HG03442 (cell line): ENCODE measurements around the gene WDR75.

Experiments used
- ATAC-seq: cut with Tn5 transposase; IDR thresholded peaks from one replicate; pipeline ENCODE4 v1.9.1; 2021; ENCODE audit warnings: mild to moderate bottlenecking, moderate library complexity; ENCODE audit not compliant: unreplicated experiment

WDR75 gene

DNA sequence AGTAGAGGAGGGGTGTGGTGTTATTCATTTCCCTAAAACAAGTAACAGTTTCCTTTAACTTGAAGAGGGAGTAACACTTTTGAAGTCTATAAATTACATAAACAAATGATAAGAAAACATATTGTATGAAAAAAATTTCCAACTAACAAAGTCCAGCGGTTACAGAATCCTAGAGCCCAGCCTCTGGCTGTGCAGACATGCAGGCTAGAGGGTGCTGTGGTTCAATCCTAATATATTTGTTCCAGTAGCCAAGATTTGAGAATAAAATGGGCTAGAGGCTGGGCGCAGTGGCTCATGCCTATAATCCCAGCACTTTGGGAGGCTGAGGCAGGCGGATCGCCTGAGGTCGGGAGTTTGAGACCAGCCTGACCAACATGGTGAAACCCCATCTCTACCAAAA lies 56.9 kb downstream of the WDR75 start:
- ATAC-seq, result no peak

DNA sequence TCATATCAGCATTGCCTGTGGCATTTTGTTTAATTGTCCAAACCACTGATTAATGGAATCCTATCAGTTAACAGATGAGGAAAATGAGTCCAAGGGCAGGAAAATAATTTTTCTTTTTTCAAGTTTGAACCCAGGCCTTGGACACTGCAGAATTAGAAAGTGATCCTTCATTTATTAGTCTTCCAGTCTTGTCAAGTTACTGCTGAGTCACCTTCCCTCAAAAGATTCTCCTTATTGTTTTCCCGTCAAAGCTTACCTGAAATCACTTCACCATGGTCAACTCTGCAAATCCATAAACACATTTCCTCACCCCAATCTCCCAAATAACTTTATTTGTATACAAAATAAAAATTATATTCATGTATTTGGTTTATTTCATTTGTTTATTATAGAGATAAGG lies 57.9 kb downstream of the WDR75 start:
- ATAC-seq, result no peak

DNA sequence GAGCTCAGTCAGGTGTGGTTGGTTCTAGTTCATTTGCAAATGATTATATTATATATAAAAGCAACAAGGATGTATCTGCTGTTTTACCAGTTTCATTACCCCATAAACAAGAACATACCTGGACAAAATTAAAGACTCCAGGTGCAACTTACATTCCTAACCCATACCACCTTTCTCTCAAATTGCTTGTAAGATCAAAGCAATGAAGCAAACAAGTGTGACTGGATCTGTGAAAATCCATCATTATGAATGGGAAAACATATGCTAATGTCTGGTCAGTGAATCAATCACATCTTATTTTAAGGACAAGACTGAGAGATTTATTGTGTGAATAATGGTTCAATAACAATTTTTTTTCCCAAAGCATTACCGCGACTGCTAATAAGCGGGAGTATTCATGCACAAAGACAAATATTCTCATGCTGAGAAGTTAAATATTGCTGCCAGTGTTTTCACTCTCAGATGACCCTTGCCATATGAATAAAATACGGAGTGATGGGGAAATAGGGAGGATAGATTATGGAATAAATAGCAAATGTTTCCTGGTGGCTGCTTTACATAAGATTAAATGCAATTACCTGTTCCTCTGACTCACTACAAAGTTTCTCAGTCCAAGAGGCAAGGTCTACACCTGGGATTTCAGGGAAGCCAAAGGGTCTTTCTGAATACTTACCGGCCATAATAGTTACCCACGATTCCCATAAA lies 59.3 kb downstream of the WDR75 start:
- no peak for ATAC-seq

DNA sequence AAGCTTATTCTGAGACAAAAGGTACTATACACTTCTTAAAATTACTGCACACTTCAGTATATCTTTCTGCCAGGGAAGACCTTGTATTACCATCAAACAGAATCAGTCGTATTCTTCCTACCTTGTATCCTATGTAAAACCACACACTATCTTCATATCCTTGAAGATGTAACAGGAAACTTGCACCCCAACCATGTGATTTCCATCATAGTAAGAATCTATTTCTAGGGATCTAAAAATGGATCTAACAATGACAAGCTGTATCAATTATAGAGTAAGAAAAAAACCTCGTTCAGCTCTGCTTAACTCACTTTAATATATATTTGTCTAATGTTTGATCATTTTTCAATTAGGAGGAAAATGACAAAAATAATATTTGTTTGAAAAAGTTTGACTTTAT lies 60.2 kb downstream of the WDR75 start:
- ATAC-seq, result no peak

DNA sequence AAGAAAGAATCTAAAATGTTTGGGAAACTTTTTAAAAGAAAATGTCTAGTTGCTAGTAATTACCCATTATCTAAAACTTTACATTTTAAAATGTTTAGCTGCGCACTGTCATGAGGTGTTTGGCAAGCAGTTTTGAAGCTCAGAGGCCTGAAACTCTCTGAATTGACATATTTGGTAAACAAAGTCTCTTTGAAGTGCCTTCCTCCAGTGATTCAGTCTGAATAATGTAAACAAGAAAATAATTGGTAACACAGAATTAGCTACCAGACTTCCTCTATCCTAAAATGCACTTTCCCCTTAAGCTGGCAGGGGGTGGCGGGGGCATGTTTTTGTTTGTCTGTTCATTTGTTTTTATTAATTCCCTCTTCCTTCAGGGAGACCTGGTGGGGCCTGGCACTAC lies 61.4 kb downstream of the WDR75 start:
- ATAC-seq, result no peak

DNA sequence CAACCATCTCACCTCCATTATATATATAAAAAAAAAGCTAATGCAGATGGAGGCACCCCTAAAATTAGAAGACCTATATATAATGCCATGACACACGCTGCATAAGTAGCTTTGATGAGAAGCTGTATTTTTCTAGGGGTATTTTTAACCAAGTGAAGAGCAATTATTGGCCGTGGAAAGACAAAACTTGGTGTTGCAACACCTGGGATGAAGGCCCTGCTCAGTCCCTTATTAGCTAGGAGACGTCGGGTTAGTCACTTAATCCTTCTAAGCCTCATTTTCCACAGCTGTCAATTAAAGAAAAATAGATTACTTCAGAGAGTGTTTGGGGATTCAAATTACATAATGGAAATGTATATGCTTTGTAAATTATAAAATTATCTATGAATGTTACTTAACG lies 63.0 kb downstream of the WDR75 start:
- ATAC-seq, result no peak

DNA sequence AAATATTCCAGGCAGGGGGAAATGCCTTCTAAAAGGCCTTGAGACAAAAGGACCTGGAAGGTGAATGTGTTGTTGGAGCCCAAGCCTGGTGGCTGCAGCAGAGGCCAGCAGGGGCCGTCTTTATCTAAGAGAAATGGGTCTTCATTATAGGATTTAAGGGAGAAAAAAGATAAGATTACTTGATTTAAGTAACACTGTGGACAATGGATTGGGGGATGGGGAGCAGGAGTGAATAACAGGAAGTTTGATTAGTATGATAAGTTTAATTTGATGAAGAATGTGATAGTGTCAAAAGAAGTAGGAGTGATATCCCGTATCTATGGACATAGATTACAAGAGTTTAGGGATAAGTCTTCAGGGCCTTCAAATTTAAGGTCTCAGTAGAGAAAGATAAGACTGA lies 64.2 kb downstream of the WDR75 start:
- no peak for ATAC-seq

DNA sequence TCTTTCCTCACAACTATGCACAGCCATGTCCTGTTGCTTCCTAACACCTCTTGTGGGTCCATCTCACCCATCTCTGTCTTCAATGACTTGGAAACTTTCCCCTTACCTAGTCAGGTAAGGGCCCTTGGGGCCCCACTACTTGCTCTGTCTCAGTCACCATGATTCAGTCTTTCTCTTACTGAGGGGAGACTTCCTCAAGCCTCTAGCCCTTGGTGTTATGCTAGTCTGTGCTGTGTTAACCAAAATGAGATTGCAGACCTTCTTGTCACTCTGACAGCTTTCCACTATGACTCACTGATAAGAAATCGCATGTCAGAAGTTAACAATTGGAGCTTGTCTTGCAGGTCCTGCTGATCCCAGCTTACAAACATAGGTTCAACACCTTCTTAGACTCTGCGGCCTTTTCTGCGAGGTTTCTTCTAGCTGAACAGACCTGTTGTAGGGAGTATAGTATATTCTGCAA lies 65.3 kb downstream of the WDR75 start:
- no peak for ATAC-seq

DNA sequence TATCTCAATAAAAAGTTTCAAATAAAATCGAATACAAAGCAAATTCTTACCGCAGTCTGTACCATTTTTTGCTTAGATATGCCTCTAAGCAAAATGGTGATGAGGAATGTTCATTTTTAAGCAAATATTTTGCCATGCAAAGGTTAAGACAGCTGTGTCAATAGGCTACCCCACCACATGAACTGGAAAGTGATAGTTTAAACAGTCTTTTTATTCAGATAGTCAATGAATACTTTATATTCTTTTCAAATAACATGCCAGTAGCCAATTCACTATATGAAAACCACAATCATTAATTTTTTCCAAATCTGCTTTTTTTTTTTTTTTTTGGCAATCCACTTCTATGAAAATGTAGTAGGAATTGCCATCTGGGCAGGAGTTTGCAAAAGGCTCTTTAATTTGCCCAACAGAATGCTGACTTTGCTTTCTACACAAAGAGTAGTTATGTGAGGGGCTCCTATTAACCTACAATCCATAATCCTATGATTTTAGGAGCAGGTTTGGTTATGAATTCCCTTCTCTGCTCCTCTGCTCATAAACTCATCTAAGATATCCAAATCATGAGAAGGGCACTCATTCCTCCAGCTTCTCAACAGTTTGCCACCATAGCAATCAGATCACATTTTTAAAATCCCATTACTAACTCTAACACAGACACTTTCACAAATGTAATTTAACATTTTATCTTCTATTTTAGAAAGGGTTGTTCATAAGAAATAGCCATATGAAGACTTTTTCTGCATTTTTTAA lies 70.1 kb downstream of the WDR75 start:
- ATAC-seq, result no peak

DNA sequence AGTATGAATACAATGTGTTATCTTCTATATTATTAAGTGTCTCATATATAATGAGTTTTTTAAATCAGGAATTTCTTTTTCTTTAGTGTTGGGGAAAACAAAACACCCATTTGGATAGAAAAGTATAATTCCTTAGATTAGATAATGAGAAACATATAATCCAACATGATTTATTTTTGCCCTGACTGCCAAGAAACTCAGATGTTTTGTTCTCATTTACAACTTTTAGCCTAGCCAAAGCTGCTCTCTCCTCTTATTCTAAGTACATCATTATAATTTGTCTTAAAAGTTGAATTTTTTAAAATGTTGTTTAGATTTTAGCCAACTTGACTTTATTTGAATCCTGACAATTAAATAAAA lies 70.7 kb downstream of the WDR75 start:
- no peak for ATAC-seq

DNA sequence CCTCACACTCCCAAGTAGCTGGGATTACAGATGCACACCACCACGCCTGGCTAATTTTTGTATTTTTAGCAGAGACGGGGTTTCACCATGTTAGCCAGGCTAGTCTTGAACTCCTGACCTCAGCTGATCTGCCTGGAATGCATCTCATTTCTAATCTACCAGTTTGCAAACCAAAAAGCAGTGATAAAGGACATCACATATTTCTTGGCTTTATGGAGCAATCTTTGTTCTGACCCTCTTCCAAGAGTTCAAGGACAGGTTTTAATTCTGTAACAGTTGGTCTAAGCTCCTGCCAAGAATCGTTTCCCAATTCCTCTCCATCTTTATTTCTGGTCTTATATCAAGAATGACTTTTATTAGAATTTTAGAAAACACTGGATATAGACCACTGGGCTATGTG lies 71.6 kb downstream of the WDR75 start:
- no peak for ATAC-seq

DNA sequence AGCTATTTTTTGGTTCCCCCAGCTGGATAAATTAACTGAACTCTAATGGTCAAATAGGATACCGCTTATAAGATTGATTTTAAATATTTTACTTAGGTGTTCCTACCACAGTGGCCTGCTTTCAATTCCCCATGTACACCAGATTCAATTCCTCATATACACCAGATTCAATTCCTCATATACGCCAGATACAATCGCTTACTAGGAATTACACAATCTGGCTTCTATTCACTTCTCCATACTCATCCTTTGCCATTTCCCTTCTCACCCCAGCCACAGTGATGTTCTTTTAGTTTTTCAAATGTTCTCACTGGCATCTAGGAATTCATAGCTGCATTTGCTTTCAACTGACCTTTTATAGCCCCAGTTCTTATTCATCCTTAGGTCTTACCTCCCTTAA lies 72.8 kb downstream of the WDR75 start:
- ATAC-seq, result no peak

DNA sequence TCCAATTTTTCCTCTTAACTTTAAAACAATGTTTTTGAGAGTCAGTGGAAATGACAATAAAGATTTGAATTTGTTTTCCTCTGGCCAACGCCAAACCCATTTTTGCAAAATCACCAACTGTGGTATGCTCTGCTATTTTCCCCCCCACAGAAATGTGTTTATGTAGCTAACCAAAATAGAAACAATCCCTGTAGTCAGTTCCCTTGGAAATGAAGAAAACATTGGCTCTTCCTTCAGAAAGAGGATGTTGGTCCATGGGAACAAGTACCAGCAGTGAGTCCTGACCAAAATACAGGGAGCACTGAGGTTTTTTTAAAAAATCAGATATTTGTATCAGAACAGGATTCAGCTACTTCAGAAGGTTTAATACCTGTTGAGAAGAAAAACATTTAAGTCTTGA lies 74.0 kb downstream of the WDR75 start:
- no peak for ATAC-seq

DNA sequence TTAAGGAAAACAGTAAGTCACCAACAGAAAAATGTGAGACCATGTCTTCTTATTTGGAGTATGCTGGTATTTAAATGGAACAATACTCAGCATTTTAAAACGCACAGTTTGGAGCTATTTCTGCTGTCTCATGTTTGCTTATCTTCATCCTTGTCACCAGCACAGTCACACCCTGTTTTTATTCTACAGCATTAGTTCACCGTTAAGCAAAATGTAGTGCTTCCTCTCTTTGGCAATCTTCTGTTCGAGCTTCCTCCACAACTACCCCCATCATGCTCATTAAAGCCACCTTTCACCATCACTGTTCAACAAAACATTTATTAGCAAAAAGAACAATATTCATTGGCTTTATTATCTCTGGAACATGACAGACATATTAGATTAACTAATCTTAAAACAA lies 75.3 kb downstream of the WDR75 start:
- no peak for ATAC-seq

DNA sequence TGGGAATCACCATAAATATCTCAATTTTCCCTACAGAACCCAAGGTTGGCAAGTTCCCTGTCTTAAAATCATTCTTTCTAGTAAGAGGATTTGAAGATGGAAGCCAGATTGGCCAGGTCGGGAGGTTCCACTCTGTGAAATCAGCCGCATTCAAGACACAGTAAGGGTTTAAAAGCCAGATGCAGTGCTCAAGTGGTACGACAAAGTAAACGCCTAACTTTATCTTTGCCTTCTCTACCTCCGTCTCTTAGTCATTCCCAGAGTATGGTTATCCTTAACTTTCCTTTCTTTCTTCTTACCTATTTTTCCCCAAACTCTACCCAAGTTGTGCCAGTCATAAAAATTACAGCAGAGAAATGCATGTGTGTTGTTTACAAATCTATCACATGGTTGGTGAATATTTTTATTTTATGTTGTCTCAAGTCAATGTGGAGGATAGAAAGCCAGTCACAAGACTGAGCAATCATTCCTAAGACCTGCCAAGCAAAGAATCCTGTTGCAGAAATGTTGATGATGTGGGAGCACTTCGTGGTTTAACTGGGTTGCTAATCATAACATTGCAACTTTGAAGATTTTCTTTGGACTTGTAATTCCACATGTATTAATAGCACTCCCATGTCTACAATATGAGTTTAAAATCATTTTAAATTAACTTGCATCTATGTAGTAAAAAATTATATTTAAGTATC lies 76.7 kb downstream of the WDR75 start:
- ATAC-seq, result no peak

DNA sequence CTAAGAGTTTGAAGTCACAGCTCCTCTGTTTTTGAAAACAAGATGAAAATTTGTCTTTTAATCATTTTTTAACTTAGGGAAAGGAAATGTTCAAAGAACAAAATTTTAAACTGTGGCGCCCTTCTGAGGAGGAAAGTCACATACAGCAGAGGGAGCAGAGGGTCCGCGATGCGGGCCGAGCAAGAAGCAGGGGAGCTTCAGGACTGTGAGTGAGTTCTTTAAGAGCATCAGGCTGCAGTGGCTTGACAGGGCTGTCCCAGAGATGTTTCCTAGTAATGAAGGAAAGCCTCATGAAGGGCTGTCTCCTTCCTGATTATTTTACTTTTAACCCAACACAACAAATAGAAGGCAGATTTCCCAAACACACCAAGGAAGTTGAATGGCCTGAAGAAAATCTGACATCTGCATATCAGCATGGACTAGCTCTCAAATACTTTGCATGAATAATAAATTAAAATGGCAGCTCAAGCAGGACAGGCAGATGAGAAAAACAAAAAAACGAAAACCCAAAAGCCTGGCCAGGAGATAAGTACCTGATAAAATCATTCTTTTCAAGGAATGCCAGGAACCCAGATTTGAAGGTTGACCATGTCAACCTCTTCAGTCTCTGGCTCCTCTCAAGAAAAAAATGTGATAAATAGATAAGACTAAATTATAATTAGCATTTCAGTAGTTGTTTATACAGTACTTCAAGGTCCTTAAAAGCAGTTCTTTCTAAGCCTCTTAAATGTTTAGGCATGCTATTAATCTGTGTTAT lies 78.5 kb downstream of the WDR75 start:
- ATAC-seq, result no peak

DNA sequence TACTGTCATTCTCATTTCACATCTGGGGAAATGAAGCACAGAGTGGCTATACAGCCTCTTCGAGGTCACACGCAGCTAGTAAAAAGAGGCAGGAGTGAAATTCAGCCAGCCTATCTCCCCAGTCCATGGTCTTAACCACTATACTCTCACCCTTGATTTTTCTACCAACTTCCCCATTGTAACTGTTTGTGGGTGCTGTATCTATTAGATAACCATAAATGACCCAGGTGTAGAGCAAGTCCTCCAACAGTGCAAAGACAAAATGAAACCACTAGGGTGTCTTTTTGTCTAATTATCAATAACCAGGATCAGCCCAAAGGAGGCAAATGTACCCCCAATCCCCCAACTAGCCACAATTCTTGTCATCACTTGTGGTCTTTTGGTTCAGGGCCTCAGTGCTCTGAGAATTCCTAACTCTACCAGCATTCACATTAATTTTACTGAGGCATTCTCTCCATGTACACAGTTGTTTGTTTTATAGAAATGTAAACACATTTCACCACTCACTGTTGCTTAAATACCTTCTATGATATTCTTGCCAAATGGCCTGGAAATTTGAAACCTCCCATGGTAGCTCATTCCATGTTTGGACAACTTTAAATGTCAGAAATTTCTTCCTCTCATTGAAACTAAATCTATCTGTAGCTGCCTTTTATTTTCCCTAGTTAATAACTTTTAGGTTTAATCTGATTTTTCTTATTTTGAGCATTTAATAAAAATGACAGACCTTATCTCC lies 80.6 kb downstream of the WDR75 start:
- no peak for ATAC-seq

DNA sequence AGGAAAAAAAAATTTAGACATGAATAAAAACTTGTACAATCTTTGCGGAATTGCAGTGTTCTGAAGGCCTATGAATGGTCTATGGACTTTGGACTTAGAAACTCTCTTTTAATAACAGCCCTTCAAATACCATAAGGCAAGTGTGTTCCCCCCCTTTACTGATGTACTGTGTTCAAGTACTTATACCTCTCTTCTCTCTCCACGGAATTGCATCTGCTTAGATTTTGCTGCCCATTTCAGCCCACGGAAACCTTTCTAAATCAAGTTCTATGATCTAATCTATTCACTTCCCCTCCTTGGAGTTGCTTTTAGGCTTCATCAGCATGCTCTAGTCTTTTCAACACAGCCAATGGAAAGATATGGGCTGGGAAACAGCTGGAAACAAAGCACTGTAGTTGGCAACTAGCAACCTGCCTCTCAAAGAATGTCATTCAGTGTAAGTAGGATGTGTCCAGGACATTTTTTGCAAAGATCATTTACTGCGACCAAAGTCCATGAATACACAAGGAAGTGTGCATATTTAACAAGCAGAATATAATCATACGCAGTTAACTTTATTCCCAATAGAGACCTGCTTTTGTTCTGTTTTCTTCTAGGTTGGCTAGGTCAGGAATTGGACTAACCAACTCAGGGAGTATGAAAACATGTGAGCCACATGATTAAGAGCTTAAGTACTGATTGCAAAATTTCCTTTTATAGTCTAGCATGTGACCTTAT lies 81.3 kb downstream of the WDR75 start:
- no peak for ATAC-seq

DNA sequence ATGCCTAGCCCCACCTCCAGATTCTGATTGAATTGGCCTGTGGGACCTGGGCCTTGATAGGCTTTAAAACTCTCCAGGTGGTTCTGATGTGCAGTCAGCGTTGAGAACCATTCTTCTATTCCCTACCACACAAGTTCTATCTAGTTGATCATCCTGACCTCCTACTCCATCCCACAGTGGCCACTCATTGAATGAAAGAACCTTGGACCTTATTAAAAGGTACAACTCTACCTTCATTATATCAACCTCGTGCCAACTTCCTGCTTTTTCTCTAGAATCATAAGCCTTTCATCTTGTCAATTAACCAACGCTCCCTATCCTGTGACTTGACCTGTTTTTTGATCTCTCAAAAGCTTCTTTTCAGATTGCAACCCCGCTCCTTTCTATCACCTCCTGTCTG lies 83.5 kb downstream of the WDR75 start:
- ATAC-seq, result no peak
